Fibroblast of skin of right biceps (primary cell): ENCODE results near the gene GALNT2.

Experiments
- DNase-seq: peaks from one replicate; pipeline ENCODE4 v3.0.0-alpha.2; 2013

Gene GALNT2

GRCh38 chr1:230097370-230097769 lies 30.3 kb downstream of the GALNT2 start:
- DNase-seq, result no peak

- DNase-seq, result no peak
These were observed 31.7 kb downstream of the GALNT2 start for GRCh38 chr1:230098723-230099122.

GRCh38 chr1:230099465-230099864 lies 32.4 kb downstream of the GALNT2 start:
- no peak for DNase-seq

DNA sequence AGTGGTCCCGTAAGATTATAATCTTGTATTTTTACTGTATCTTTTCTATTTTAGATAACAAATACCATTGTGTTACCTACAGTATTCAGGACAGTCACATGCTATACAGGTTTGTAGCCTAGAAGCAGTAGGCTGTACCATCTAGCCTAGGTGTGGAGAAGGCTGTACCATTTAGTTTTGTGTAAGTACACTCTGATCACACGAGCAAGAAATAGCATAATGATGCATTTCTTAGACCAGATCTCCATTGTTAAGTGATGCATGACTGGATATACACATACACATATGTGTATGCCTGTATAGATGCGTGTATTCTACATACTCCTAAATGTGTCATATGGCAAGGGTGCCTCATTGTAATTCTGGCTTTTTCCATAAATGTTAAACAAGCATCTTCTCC lies 33.9 kb downstream of the GALNT2 start:
- DNase-seq, result no peak

DNA sequence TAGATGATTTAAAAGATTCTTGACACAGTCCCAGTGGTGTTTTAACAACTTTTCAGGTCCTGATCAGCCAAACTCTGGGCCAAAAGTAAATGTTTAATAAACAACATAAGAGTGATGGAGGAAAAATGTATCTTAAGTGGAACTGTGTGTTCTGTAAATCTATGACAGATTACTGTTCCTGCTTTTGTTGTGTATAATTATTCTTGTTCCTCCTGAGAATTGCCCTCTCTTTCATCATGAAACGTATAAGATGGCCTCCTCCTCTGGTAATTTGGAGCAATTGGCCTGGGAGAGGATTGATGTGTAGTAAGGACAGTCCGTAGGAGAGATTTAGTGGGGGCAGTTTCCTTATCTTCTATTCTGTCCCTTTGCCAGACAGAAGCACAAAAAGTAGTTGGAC lies 34.5 kb downstream of the GALNT2 start:
- no peak for DNase-seq

GRCh38 chr1:230102046-230102445 lies 35.0 kb downstream of the GALNT2 start:
- no peak for DNase-seq

DNA sequence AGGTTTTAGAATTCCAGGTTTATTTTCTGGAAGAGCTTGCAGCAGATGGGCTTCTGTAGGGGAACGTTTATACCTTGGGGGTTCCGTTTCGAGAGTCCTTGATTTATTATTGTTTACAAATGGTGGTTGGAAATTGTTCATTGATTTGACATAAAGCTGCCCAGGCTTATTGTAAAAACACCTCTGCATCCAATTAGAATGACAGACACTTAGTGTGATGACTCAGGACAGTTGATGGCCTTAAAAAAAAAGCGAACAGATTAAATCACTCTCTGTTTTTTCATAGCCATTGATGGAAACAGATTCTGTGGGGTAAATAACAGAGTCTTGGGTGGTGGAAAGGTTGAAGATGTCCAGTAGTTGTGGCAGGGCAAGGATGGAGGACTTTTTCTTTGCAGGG lies 35.4 kb downstream of the GALNT2 start:
- no peak for DNase-seq

- DNase-seq, result no peak
These were observed 36.5 kb downstream of the GALNT2 start for GRCh38 chr1:230103306-230104173.

GRCh38 chr1:230104395-230105244 lies 37.6 kb downstream of the GALNT2 start:
- peak; percentile 100 for DNase-seq

DNA sequence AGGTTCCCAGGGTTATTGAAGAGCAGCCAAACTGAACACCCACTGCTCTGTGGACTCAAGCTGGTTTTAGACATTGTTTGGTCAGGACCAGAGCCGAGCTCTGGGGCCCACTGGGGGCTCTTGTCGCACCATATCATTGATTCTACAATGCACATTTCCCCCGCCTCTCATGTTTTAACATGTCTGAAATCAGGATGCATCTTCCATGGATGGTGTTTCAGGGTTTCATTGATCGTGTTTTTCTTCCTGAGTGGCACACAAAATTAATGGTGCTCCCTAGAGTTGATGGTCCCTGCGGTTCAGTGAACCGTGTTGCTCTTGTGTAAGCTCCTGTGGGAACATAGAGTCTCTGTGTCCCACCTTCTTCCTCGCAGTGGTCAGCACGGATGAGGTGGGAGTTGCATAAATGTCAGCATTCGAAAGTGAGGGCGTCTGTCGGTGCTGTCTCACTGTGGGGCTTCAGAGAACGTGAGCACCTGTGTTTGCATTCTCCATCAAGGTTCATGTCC lies 38.3 kb downstream of the GALNT2 start:
- no peak for DNase-seq

- DNase-seq, result peak; percentile 68
These were observed 39.0 kb downstream of the GALNT2 start for GRCh38 chr1:230105754-230106625.

GRCh38 chr1:230107941-230108340 lies 40.9 kb downstream of the GALNT2 start:
- no peak for DNase-seq

- no peak for DNase-seq
These were observed 41.5 kb downstream of the GALNT2 start for GRCh38 chr1:230108580-230108979.

- no peak for DNase-seq
These were observed 42.0 kb downstream of the GALNT2 start for GRCh38 chr1:230109066-230109465.

- DNase-seq, result no peak
These were observed 43.0 kb downstream of the GALNT2 start for GRCh38 chr1:230109895-230110667.

GRCh38 chr1:230110971-230111370 lies 43.9 kb downstream of the GALNT2 start:
- DNase-seq, result no peak

GRCh38 chr1:230112131-230112701 lies 45.2 kb downstream of the GALNT2 start:
- DNase-seq, result no peak

DNA sequence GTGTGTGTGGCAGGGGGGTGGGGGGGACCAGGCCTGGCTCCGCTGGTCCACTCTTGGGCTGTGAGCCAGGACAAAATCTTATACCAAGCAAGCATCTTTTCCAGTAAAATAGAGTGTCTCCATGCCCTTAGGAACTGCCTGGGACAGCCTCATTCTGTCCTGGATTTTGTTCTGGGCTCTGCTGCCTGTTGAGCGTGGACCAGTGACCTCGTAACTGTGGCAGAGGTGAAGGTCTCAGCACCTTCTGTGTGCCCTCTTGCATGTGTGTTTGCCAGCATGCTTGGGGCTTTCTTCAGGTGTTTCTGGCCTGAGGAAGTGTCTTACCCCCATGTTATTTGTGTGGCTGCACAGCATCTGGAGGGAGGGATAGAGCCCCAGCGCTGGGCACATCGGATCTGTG lies 45.7 kb downstream of the GALNT2 start:
- no peak for DNase-seq

GRCh38 chr1:230113235-230113592 lies 46.2 kb downstream of the GALNT2 start:
- no peak for DNase-seq

GRCh38 chr1:230113593-230114236 lies 46.7 kb downstream of the GALNT2 start:
- DNase-seq, result peak; percentile 94

GRCh38 chr1:230114237-230114651 lies 47.2 kb downstream of the GALNT2 start:
- no peak for DNase-seq
